ENCODE results near the gene EVI5L.
A peak's percentile ranks its signal among the peaks of the same experiment; 100 is the strongest.
"Not testable (repeated sequence)": the region's sequence is repeated elsewhere in the genome, so short reads cannot be mapped to it uniquely, and the experiment has no call there.

EVI5L gene

DNA sequence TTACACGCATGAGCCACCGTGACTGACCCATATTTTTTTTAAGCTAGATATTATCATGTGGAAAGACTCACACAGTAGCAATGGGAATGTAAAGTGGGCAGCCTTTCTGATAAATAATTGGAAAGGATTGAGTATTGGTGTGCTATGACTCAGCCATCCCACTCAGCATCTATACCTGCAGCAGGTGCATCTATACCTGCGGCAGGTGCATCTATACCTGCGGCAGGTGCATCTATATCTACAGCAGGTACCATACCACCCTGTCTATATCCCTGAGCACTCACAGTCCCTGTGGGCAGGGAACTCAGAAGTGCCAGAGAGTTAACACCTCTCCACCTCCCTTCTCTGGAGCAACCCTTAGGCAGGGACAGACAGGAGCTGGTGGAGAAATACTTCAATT, 53.1 kb downstream of the EVI5L start:
- TF ChIP-seq, protein P1, sequence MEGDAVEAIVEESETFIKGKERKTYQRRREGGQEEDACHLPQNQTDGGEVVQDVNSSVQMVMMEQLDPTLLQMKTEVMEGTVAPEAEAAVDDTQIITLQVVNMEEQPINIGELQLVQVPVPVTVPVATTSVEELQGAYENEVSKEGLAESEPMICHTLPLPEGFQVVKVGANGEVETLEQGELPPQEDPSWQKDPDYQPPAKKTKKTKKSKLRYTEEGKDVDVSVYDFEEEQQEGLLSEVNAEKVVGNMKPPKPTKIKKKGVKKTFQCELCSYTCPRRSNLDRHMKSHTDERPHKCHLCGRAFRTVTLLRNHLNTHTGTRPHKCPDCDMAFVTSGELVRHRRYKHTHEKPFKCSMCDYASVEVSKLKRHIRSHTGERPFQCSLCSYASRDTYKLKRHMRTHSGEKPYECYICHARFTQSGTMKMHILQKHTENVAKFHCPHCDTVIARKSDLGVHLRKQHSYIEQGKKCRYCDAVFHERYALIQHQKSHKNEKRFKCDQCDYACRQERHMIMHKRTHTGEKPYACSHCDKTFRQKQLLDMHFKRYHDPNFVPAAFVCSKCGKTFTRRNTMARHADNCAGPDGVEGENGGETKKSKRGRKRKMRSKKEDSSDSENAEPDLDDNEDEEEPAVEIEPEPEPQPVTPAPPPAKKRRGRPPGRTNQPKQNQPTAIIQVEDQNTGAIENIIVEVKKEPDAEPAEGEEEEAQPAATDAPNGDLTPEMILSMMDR (conservative IDR thresholded peaks at IDR 0.05; ENCODE audit: low read depth, low read length): no peak
- no peak for DNase-seq (ENCODE audit: low read depth)
- H3K4me3 ChIP-seq (ENCODE audit: low read length): no peak overlapping the region

DNA sequence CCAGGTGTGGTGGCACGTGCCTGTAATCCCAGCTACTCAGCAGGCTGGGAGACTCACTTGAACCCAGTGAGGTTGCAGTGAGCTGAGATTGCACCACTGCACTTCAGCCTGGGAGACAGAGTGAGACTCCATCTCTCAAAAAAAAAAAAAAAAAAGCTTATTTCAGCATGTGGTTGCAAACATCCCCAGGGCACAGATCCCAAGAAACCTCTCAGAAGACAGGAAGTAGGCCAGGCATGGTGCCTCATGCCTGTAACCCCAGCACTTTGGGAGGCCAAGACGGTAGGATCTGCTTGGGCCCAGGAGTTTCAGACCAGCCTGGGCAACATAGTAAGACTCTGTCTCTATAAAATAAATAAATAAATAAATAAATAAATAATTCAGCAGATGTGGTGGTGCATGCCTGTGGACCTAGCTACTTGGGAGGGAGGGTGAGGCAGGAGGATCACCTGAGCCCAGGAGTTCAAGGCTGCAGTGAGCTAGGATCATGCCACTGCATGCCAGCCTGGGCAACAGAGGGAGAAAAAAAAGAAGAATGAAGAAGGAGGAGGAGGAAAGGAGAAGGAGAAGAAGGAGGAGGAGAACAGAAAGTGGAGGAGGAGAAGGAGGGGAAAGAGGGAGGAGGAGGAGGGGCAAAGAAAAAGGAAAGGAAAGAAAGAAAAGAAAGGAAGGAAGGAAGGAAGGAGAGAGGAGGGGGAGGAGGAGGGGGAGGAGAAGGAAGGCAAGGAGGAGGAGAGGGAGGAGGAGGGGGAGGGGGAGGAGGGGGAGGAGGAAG, 54.0 kb downstream of the EVI5L start:
- no peak for DNase-seq (ENCODE audit: low read depth)
- TF ChIP-seq, protein P1 (conservative IDR thresholded peaks at IDR 0.05; ENCODE audit: low read depth, low read length): no peak
- H3K4me3 ChIP-seq (ENCODE audit: low read length): no peak overlapping the region

DNA sequence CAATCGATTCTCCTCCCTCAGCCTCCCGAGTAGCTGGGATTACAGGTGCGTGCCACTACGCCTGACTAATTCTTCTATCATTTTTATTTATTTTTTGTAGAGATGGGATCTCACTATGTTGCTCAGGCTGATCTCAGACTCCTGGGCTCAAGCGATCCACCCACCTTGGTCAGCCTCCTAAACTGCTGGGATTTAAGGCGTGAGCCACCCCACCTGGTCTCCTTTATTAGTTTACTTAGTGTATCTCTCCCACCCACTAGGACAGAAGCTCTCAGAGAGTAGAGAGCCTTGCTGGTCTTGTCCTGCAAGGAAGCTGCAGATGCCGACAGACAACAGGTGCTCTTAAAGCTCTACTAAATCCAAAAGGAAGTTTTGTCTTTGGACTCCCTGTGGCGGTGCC, 55.8 kb downstream of the EVI5L start:
- H3K4me3 ChIP-seq (ENCODE audit: low read length): no peak overlapping the region
- TF ChIP-seq, protein P1 (conservative IDR thresholded peaks at IDR 0.05; ENCODE audit: low read depth, low read length): no peak
- DNase-seq (ENCODE audit: low read depth): no peak

DNA sequence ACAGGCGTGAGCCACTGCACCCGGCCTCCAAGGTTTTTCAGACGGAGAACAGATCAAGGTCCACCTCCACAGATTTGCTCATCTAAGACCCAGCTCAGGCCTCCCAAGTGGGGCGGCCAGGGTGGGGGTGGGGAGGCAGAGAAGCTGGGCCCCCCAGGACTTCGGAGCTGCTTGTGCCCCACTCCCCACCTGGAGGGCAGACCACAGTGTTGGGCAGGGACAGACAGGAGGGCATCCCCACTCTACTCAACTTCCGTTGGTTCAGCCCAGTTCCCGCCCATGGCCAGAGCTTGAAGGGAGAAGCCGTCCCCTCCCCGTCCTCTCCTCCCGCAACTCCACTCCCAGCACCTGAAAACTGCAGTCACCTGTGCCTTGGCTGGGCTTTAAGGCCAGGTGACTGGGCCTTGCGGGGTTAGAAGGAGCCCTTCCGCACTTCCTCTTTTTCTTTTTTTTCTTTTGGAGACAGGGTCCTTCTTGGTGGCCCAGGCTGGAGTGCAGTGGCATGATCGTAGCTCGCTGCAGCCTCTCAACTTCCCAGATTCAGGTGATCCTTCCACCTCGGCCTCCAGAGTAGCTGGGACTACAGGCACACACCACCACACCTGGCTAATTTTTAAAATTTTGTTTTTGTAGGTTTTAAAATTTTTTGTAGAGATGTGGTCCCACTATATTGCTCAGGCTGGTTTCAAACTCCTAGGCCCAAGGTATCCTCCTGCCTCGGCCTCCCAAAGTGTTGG, 57.6 kb downstream of the EVI5L start:
- TF ChIP-seq, protein P1 (conservative IDR thresholded peaks at IDR 0.05; ENCODE audit: low read depth, low read length): no peak
- peak overlapping the region; percentile 71 for H3K4me3 ChIP-seq (ENCODE audit: low read length)
- DNase-seq (ENCODE audit: low read depth): no peak

DNA sequence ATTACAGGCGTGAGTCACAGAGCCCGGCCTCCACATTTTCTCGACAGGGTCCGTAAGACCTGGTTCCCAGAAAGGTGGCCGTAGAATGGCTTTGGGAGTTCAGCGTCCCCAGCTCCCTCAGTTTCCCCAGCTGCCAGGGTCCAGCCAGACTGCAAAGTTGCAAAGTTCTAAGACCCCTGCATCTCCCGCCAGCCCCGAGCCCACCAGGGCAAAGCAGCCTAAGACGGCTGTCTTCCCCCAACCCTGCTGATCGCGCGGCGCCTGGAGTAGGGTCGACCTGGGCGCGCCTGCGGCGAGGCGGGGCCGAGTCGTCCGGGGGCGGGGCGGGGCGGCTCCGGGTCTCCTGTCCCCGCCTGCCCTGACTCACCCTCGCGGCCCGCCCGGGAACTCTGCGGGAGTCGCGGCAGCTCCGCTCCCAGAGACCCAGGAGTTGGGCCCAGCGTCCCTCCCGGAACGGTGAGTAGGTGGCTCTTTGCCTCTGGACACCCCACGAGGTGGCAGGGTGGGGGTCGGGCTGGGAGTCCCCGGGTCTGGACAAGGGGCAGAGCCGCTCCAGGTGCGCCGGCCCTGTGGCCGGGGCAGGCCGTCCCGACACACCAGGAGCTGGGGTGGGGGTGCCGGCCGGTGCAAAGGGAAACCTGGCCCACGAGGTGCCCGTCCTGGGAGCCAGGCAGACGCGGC, 58.3 kb downstream of the EVI5L start, which contains the start of gene LRRC8E:
Gene LRRC8E, plus strand, starts transcription at position 366 of the 681 bp plus-strand sequence. CDS start 7,094 bp downstream, outside the sequence.
- peak within 1 kb of the TSS; percentile 71 for H3K4me3 ChIP-seq (ENCODE audit: low read length)
- DNase-seq (ENCODE audit: low read depth): no peak
- TF ChIP-seq, protein P1 (conservative IDR thresholded peaks at IDR 0.05; ENCODE audit: low read depth, low read length): no peak

DNA sequence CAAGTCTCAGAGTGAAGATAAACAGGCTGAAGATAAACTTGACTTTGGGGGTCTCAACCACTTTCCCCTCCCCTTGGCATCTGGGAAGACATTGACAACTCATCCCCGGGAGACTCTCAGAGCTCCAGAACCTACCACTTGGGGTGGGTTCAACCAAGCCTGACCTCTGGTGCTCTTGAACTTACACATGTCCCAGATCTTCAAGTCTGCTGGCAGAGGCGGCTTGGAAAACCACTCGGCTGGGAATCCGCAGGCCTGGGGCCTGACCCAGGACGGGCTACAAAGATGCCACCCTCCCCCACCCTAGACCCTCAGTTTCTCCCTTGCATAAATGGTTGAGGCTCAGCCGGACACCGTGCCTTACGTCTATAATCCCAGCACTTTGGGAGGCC, 58.8 kb downstream of the EVI5L start:
- TF ChIP-seq, protein P1 (conservative IDR thresholded peaks at IDR 0.05; ENCODE audit: low read depth, low read length): no peak
- no peak for DNase-seq (ENCODE audit: low read depth)
- H3K4me3 ChIP-seq (ENCODE audit: low read length): peak overlapping the region; percentile 71

DNA sequence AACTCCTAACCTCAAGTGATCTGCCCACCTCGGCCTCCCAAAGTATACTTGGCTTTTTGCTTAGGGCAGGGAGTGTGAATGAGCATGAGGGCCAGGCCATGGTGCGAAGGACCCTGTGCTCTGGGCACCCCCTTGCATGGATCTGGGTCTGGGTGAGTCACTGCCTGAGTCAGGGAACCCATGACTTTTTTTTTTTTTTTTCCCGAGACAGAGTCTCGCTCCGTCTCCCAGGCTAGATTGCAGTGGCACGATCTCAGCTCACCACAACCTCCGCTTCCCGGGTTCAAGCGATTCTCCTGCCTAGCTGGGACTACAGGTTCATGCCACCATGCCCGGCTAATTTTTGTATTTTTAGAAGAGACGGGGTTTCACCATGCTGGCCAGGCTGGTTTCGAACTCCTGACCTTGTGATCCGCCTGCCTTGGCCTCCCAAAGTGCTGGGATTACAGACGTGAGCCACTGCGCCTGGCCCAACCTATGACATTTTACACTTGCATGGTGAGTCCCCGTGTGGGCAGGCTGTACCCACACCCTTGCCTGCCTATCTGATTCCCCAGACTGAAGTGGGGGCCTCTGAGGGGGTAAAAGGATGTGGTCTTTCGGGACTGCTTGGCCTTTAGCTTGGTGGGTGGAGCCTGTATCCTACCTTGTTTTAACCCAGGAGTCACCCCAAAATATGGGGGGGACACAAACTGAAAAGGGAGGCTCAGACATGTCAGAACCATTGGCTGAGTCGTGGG, 63.5 kb downstream of the EVI5L start:
- DNase-seq (ENCODE audit: low read depth): peak; percentile 56

More for the DNA sequence above, 63.5 kb downstream of the EVI5L start:
- not testable (repeated sequence) for H3K4me3 ChIP-seq (ENCODE audit: low read length)

Data from retinal pigment epithelial cell (primary cell).